HG03064 (cell line): Measurements from ENCODE around the gene PSMG4.

Experiments
- ATAC-seq: cut with Tn5 transposase; IDR thresholded peaks from one replicate; pipeline ENCODE4 v1.9.1; 2021; ENCODE audit warnings: low read depth; ENCODE audit not compliant: unreplicated experiment

The PSMG4 gene

DNA sequence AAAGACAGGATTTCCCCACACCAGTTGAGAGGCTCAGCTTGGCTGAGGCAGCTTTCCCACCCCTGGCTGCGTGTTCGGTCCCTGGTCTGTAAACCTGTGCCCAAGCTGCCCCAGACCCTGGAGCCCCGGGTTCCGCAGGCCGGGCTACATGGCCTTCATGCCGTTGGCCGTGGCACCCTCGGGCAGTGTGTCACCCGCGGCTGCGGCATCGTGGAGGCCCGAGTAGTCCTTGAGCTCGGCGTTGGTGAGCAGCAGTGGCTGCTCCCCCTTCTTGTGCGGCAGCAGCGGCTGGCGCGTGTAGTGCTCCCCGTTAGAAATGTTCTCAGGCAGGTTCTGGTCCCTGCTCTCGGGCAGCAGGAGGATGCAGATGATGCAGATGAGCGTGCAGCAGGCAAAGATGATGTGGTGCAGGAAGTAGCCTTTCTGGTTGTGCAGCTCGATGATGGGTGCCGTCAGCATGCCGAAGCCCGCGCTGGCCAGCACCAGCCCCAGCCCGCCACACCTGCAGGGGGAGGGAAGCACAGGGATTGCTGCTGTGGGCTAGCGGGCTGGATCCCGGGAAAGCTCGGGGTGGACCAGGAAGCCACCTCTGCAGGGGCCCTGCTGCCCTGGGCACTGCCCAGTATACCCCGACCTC is 14.3 kb downstream of the PSMG4 start:
- no peak for ATAC-seq

DNA sequence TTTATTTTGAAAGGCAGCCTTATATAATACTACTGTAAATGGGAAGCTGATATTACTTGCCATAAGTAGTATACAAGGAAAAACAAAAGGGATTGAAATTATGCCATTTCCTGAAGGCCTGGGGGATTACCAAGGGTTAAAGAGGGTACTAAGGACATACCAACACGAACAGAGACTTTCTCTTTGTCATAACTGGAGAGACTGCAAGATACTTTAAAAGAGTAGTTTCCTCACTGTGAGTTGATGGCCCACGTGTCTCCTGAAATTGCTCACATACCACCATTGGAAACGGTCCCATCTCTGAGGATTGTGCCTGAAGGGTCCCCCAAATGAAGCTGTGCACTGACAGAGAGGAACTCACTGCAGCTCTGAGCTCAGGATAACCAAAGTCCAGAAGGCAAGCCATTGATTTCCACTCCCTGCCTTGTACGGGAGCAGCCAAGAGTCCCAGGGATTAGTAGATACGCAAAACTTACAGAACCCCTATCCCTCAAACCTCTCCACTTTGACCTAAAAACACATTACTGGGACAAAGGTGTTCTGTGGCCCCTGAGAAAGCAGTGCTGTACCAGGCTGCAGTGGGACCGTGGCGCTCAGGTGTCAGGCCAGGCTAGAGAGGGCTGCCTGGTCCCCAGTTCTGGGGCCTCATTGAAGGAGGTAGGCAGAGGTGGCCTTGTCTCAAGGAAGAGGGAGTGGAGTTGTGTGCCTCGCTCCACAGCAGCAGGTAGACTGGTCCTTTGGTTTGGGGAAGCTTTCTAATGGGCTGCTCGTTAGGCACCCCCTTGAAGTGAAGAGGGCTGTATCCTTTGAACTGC is 15.2 kb downstream of the PSMG4 start:
- no peak for ATAC-seq

DNA sequence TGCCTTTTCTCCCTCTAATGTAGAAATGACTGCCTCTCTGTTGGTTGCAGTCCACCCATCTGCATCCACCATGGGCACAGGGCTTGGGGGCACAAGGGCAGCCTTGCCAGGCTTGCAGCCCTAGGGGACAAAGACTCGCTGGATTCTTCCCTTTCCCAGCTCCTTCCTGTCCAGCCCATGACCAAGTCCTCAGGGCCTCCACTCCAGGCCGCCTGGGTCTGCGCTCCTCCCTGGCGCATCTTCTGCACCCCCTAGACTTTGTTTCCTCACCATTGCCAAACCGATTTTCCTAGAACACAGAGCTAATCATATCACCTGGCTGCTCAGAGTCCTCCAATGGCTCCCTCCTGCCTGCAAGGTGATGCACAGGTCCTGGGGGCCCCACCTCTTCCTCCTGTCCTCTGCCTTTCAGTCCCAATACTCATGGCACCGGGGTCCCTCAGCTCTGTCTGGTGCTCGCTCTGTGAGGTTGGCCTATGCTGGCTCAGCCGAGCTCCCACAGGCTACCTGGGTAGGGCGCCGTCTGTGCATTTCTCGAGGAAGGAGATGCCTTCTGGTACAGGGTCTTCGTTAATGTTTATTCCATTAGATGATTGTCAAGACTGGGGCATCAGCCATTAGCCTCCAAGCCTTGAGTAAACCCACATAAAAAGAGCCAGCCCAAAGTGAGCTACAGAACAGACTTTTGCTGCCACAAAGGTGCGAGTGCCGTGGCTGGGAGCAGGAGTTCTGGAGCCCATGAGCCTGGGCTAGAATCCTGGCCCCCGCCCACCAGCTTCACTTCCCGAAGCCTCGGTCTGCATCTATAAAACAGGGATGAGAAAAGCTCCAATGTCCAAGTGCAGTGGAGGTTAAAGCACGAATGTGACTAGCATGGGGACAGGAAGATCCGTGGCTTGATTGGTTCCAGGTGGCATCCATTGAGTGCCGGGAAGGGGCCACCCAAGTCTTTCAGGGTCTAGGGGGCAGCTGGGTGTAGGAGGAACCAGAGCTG is 17.7 kb downstream of the PSMG4 start:
- ATAC-seq = no peak

DNA sequence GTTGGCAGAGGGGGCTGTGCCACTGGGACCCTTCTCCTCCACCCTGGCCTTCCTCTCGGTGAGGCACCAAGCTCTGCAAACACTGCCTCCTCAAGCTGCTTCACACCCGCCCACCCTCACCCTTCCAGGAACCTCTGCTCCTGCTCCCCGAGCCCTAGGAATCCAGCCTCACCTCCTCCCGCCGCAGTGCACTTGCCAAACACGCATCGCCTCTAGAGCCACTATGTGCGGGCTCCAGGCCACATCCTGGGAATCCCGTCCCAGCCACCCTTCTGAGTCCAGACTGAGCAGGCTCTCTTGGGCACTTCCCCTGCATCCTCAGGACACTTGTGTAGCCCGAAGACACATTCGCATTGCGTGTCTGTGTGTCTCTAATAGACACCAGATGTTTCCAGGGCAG is 18.5 kb downstream of the PSMG4 start:
- no peak for ATAC-seq

DNA sequence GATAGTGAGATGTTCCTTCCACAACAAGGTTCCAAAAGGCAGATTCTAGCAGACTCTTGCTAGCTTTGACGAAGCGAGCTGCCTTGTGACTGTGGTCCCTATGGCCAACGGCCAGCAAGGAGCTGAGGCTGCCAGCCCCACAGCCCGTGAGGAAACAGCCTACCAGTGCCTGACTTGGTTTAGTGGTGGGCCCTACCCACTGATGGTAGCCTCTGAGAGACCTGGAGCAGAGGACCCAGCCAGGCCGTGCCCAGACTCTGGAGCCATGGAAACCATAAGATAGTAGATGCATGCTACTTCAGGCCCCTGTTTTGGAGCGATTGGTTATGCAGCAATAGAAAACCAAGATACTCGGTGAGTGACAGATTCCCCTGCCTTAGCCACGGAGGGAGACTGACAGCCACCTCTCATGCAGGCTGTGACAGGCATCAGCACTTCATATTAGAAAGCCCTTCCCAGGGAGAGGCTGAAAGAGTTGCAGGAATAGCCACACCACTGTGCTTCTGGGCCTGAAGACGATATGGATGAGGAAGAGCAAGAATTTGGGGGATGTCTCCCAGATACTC is 19.2 kb downstream of the PSMG4 start:
- no peak for ATAC-seq

DNA sequence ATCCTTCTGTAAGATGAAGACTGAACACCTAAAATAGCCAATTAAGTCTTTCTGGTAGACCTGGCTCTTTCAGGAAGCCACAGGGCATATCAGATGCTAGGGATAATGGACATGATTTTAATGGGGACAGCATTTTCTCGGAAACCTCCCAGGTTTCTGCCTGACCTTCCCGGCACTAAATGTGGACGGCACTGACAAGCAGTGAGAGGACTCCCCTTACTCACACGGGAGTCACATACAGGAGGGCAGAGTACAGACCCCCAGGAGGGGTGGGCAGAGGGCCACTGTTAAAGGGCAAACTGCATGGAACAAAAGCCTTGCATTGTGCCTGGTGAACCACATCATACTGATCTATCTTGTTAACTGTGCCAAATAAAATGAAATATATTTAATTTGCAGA is 19.9 kb downstream of the PSMG4 start:
- no peak for ATAC-seq

DNA sequence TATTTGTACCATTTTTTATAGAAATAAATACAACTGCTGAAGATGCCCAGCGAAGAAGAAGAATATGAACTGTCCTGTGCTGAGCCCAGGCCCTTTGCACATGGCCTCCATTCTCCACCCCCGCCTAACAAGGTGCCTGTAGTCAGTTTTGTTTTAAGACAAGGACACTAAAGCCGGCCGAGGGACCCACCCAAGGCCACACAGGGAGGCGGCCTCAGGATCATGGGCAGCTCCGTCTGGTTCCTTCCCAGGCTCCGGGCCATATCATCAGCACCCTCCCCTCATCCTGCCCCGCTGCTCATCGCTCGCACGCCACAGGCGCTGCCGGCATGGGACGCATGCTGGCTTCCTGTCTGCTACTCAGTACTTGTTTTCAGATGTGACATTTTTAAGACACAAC is 21.3 kb downstream of the PSMG4 start:
- ATAC-seq = no peak

DNA sequence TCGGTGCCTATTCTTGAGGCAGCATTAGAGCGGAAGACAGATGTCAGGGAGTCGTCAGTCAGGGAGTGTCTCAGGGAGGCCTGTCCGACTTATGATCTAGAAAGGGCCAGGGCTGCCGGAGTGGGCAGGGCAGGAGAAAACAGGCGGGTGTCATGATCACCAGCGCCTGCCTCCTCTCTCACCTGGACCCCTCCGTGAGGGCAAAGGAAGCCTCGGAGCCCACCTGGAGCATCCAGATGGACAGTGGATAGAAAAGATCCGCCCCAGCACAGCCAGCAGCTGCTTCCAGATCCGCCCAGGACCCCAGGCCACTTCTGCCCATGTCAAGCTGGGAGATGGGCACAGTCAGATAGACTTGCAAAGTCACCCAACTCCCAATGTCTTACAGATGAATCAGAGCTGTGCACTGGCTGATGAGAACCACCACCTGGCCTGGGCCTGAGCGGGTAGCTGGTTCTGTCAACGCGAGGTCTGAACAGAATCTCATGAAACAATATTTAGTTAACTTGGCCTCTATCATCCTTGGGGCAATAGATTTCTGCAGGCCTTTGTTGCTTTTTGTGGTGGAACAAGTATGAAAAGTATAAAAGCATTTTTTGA is 22.2 kb downstream of the PSMG4 start:
- ATAC-seq = no peak

DNA sequence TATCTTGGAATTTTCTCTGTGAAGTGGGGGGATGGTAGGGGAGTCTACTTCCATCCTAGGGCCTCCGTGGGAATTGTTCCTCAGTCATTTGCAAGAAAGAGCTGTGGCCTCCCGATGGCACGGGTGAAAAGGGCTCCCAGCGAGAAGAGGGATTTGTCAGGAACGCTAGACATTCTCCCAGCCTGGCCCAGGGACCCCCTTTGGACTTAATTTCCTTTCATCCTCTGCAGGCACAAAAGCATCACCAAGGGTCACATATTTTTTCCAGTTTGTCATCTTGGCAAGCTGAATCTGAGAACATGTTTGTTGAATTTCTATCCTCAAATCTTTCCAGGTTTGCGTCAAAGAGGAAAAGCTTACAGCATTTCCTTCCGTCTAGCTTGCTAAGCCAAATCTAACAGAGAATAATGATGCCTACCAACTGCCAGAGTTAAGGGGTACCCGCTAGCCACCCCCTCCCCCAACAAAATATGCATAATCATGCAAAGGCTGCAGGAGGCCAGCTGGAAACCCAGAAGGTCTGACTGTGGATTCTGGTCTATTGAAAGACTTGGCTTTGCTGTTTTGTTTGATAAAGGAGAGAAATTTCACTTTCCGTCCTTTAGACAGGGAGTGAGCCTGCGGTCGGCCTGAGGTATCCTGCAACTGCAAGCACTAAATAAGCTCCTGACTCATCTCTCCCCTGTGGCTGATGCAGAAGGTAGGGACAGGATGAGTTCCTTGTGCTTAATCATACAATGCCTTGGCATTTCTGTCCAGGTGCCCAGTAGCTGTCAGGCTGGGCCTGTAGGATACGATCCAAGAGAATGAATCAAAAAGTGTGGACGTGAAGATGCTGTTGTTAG is 23.1 kb downstream of the PSMG4 start:
- no peak for ATAC-seq

DNA sequence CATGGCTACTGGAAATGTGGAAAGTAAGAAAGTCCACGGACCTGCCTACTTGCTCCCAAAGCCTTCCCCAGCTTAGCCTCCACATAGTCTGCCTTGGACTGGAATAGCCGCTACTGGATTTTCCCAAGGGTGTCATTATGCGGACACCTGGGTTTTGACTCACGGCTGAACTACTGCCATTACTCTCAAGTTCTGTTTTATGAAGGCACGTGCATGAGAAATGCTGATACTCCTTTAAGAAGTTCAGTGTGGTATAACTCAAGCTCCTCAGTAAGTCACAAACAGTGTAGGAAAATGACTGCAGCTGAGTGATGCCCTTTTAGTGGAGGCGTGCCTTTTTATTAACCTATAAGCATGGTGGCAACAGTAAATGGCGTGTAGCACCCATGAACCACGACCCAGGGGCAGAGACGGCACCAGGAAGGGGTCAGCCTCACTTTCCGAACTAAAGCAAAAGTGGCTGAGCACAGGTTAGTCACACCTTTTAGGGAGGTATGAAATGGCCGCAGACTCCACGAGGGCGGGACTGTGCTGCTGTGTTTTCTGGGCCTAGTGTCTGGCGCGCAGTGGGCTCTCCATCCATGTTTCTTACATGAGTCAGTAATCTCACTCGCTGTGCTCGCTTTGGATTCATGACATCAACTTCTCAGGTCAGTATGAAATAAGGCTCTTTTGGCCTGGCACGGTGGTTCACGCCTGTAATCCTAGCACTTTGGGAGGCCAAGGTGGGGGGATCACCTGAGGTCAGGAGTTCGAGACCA is 23.9 kb downstream of the PSMG4 start:
- no peak for ATAC-seq

DNA sequence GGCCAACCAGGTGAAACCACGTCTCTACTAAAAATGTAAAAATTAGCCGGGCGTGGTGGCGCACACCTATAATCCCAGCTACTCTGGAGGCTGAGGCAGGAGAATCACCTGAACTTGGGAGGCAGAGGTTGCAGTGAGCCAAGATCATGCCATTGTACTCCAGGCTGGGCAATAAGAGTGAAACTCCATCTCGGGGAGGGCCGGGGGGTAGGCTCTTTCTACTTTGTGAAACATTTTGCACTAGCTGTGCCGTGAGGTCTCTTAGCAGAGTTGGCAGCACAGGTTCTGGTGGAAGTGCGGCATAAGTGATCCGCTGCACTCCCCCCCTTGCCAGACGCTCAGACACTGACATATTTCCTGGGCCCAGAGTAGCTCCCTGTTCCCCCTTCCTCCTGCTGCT is 24.5 kb downstream of the PSMG4 start:
- no peak for ATAC-seq

DNA sequence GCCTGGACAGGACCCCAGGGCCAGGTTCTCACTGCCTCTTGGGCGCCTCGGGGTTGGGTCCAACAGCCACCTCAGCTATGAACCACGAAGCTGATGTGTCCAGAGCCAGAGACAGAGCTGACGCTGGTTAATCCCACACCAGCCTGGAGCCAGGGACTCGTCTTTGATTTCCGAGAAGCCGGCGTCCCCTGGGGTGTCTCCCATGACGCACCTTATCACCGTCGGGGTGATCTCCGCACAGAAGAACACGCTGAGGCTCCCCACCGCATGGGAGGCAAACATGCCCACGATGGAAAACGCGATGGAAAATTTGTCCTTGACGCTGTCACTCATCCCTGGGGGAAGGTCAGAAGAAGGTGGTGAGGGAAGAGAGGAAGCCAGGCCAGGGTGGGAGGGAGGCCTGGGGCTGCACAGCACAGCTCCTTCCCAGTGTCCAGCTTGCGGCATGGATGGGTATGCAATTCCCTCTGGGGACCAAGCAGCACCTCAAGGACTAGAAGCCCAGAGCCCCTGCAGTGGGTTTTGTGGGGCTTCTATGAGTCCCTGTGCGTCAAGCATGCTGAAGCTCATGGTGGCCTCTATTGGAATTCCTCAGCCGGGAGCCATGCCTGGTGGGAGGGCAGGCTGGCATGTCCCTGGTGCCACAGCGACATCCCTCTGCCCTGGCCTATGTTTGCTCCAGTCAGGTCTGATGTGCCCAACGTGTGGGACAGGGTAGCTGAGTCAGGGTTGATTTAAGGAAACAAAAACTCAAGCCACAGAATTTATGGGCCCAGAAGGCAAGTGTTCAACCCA is 25.1 kb downstream of the PSMG4 start:
- no peak for ATAC-seq

DNA sequence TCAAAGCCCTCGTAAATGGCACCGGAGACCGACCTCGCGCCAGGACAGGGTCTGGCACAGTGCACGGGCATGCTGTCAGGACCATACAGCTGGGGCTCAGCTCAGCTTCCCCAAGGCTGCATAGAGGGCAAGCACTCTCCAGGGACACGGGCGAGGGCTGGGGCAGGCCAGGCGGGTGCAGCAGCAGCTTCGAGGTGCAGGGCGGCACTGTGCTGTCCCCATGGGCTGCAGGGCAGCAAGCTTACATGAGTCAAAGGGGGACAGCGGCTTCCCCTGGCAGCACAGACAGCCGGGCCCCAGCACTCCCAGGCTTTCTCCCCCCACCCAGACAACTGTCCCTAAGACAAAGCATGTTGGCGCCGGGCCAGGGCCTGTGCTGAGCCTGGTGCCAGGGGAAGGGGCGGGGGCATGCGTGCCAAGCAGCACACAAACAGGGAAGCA is 25.7 kb downstream of the PSMG4 start:
- no peak for ATAC-seq

DNA sequence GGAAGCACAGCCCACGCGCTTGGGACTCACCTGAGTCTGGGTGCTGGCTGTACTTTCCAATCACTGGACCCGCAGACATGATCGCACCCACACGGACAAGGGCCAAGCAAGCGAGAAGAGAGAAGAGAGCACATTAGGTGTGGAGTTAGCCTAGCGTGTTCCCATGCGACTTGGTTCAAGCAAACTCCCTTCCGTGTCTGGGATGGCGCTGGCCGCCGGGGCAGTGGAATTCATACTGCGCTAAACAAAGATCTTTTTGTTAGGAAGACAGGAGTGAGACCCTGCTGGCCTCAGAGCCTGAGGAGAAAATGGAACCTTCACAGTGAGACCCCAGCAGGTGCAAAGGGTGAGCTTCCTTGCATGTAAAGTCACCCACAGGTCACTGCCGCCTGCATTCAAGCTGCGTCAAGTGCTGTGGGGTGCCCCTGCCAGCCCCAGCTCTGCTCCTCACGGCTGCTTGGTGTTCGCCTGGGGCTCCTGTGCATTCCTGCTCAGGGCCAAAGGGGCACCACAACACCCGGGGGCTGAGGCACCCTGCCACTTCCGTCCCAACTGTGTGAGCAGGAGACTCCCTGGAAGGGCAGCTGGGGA is 26.4 kb downstream of the PSMG4 start:
- no peak for ATAC-seq

DNA sequence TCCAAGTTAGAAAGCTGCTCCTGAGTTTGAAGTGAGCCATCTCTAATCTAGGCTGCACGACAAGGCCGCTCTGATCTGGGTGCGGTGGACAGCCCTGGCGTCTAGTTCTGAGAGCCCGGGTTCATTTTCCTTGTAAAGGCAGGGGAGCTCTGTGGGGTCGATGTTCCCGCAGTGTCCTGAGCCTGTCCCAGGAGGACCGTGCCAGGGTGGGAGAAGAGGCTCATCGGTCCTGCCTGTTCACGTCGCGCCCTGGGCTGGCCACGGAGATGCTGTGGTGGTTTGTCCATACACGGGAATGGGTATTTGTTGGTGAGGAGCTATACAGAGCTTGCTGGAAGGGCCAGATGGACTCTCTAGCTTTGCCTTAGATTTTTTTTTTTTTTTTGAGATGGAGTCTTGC is 27.0 kb downstream of the PSMG4 start:
- ATAC-seq = no peak

DNA sequence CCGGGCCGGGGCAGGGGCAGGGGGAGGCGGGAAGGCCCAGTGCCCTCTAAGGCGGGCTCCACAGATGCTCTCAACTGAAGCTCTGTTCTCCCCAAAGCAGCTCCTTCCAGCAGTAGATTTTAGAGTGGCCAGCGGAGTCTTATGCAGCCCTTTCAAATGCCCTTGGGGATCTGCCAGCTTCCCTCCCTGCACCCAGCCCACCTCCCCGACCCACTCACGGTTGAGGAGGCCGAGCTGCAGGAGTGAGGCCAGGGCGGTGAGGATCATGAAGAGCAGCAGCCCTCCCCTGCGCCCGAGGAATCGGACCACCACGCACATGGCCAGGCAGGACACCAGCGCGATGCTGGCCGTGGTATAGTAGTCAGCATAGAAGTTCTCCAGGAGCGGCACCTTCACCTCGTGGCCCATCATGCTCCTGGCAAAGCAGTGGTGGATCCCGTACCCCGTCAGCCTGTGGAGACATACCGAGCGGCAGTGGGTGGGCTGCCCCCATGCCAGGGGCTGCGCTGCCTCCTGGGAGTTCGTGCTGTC is 28.0 kb downstream of the PSMG4 start:
- no peak for ATAC-seq

DNA sequence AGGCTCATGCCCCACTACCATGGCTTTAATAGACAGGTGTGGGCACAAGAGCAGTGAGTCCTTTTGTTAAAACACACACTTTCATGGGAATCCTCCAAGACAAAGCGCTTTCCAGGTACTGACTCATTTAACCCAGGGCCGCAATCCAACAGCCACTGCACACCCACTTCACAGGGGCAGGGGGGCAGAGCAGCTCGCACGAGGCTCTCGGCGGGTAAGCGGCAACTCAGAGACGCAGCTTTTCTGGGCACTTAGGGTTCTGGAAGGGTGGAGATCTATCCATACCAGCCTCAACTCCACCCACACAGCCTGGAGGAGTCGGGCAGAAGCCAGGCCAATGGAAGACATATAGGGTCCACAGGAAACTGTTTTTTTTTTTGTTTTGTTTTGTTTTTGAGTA is 28.6 kb downstream of the PSMG4 start:
- no peak for ATAC-seq
